Thyroid gland (tissue), 4 donors: ENCODE results near the gene POGZ.

Source experiments
- POLR2A ChIP-seq, 2 donors: fragments of 450-650 bp; IDR thresholded peaks; one replicate each; pipeline ENCODE4 v1.6.1; 2017; ENCODE audit warnings: antibody characterized with exemption in 2 of 2, mild to moderate bottlenecking in 2 of 2, moderate library complexity in 1 of 2
- TF ChIP-seq, protein P1 (sequence below), 6 experiments: fragments of 200-600 bp in 3 of 6; fragments of 450-650 bp in 3 of 6; sonication (generic) in 3 of 6; IDR thresholded peaks; one replicate each; pipeline ENCODE4 v1.5.1; 2016 to 2019; ENCODE audit warnings: antibody characterized with exemption in 6 of 6, mild to moderate bottlenecking in 2 of 6, inconsistent platforms in 1 of 6, moderate library complexity in 1 of 6

DNA sequence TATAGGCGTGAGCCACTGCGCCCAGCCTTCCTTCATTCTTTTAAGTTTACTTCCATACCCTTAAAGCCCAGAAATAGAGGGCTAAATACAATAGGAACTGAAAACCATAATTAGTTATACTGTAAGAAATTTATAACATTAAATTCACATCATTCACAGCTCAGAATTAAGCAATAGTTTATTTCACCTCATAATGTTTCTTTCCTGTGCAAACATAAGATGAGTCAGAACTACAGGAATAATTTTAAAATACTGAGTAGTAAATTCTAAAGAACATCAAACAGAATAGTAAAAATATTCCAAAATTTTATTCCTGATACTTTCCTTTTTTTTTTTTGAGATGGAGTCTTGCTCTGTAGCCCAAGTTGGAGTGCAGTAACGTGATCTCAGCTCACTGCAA is 24.1 kb downstream of the POGZ start:
- no peak for TF ChIP-seq POLR2A (IDR thresholded peaks at IDR 0.05)
- TF ChIP-seq, protein P1, sequence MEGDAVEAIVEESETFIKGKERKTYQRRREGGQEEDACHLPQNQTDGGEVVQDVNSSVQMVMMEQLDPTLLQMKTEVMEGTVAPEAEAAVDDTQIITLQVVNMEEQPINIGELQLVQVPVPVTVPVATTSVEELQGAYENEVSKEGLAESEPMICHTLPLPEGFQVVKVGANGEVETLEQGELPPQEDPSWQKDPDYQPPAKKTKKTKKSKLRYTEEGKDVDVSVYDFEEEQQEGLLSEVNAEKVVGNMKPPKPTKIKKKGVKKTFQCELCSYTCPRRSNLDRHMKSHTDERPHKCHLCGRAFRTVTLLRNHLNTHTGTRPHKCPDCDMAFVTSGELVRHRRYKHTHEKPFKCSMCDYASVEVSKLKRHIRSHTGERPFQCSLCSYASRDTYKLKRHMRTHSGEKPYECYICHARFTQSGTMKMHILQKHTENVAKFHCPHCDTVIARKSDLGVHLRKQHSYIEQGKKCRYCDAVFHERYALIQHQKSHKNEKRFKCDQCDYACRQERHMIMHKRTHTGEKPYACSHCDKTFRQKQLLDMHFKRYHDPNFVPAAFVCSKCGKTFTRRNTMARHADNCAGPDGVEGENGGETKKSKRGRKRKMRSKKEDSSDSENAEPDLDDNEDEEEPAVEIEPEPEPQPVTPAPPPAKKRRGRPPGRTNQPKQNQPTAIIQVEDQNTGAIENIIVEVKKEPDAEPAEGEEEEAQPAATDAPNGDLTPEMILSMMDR (IDR thresholded peaks at IDR 0.05): no peak
